Measurements from ENCODE around the gene APLP2. TPM values are rescaled to one million over a fixed set of nuclear protein-coding genes. Genes with fewer than 3 reads are reported as not detected.

Gene APLP2
- total and polyA plus RNA-seq, 12 donors = 115 to 414 (median 299) TPM

DNA sequence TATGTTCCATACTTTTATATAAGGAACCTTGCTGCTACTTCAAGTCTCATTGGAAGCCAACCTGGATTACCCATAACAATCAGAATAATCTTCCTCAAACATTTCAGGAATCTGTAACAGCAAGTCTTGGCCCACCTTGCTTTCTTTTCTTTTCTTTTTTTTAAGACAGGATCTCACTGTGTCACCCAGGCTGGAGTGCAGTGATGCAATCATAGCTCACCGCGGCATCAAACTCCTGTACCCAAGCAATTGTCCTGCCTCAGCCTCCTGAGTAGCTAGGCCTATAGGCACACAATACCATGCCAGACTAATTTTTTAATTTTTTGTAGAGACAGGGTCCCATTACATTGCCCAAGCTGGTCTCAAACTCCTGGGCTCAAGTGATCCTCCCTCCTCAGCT lies 37.7 kb upstream of the APLP2 start:
- DNase-seq (no peak), ATAC-seq (no peak)
- no peak overlapping the region for H3K4me3 ChIP-seq
- H3K36me3 ChIP-seq = no peaks in the 10 kb centered on the region
- intact Hi-C loops (cut with DNase I) = no loop called here
- H3K4me1 ChIP-seq = no peaks in the 10 kb centered on the region
- no peak for TF ChIP-seq CTCF (IDR thresholded peaks at IDR 0.05)
- 93 to 95% methylated on average over 2 of the region's 2 CpGs for whole genome bisulfite sequencing, 2 donors
- H3K27me3 ChIP-seq = no peaks in the 10 kb centered on the region
- no peaks in the 10 kb centered on the region for H3K9me3 ChIP-seq
- H3K27ac ChIP-seq = no peak overlapping the region

DNA sequence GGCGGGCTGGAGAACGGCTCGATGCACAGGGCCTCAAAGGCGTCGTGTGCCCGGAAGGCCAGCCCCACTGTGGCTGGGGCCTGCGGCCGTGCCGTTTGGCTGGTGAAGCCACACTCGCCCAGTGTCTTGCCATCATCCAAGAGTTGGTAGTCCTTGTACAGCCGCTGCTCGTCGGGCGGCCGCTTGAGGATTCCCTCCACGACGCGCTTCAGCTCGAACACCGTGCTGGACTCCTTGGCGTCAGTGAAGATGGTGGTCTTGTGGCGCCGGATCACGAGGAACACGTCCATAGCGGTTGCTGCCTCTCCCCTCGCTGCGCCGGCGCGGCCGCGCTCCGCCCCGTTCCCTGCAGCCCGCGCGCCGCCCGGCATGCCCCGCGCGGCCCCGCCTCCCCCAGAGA lies 36.8 kb upstream of the APLP2 start:
- H3K27me3 ChIP-seq = no peaks in the 10 kb centered on the region
- no peaks in the 10 kb centered on the region for H3K36me3 ChIP-seq
- no peak for DNase-seq
- H3K27ac ChIP-seq = no peak overlapping the region
- 87 to 89% methylated on average over 44 of the region's 44 CpGs for WGBS, 2 donors
- ATAC-seq = no peak
- H3K4me1 ChIP-seq = no peaks in the 10 kb centered on the region
- no peak for TF ChIP-seq CTCF (IDR thresholded peaks at IDR 0.05)
- H3K4me3 ChIP-seq = no peak overlapping the region
- intact Hi-C loops (cut with DNase I) = no loop called here
- H3K9me3 ChIP-seq = no peaks in the 10 kb centered on the region

DNA sequence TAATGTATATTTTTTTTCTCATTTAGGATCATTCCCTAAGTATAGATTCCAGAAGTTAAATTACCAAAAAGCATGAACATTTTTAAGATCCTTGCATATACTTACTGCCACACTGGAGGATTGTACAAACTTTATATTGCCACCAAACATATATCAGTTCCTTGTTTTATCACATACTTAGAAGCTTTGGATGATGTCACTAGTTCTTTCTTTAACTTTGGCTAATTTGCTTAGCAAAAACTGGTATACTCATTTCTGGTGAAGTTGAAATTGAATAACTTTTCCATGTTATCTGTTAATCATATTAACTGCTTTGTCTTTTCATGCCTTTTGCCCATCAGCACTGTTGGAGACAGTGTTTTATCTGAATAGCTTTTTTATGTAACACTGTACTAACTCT lies 35.5 kb upstream of the APLP2 start:
- intact Hi-C loops (cut with DNase I) = no loop called here
- Histone ChIP-seq H3K9me3 (no peaks in the 10 kb centered on the region), H3K27ac (no peak overlapping the region), H3K4me1 (no peaks in the 10 kb centered on the region), H3K4me3 (no peak overlapping the region), H3K27me3 (no peaks in the 10 kb centered on the region), H3K36me3 (no peaks in the 10 kb centered on the region)
- DNase-seq = no peak
- ATAC-seq = no peak
- no peak for TF ChIP-seq CTCF (IDR thresholded peaks at IDR 0.05)

DNA sequence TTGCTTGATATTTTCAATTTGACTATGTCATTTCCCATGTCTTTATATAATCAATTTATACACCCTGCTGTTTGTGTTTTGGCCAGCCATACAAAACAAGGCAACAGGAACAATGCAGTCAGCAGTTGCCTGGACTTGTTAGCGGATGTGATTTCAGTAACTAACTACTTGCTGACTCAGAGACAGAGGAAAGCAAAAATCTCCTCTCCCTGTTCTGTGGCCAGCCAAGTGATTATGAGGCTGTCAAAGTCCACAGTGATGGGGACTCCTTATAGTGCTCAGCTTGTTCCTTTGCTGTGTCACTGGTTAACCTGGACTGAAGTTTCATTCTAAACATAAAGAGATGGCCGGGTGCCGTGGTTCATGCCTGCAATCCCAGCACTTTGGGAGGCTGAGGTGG lies 32.6 kb upstream of the APLP2 start:
- Histone ChIP-seq H3K4me1 (peaks cover 0 to 4% (median 0%) of the 10 kb centered on the region in 9 donors), H3K27ac (no peak overlapping the region), H3K36me3 (no peaks in the 10 kb centered on the region), H3K9me3 (no peaks in the 10 kb centered on the region), H3K27me3 (no peaks in the 10 kb centered on the region), H3K4me3 (no peak overlapping the region)
- TF ChIP-seq CTCF (IDR thresholded peaks at IDR 0.05) = no peak
- ATAC-seq (peak in 4 of 8 donors; percentile 42 to 67 (median 46)), DNase-seq (no peak)
- WGBS, 2 donors = 74 to 79% methylated on average over 3 of the region's 3 CpGs
- intact Hi-C loops (cut with DNase I) = no loop called here

Data from heart right ventricle (tissue), 16 donors.